NCI-H2196 treated with DMSO at 0.1 percent for 48 hours (cell line): ENCODE data around the gene MAGEB4.
"Not testable (repeated sequence)": the region's sequence is repeated elsewhere in the genome, so short reads cannot be mapped to it uniquely, and the experiment has no call there.

Experiments used
- DNase-seq: peaks from one replicate; lab custom pipeline; 2025; ENCODE audit not compliant: unreplicated experiment; lab: John Stamatoyannopoulos, UW

The MAGEB4 gene, protein sequence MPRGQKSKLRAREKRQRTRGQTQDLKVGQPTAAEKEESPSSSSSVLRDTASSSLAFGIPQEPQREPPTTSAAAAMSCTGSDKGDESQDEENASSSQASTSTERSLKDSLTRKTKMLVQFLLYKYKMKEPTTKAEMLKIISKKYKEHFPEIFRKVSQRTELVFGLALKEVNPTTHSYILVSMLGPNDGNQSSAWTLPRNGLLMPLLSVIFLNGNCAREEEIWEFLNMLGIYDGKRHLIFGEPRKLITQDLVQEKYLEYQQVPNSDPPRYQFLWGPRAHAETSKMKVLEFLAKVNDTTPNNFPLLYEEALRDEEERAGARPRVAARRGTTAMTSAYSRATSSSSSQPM

GRCh38 chrX:30241724-30242415 lies at the start of gene MAGEB4:
MAGEB4 (plus strand) TSS chrX:30242000; CDS start chrX:30242136, 136 bp downstream.
- no peak for DNase-seq

DNA sequence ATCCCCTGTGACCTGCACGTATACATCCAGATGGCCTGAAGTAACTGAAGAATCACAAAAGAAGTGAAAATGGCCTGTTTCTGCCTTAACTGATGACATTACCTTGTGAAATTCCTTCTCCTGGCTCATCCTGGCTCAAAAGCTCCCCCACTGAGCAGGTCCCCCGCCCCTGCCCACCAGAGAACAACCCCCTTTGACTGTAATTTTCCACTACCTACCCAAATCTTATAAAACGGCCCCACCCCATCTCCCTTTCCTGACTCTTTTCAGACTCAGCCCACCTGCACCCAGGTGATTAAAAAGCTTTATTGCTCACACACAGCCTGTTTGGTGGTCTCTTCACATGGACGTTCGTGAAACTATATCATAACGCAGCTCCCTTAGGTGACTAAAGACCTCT lies 47.9 kb upstream of the MAGEB4 start:
- not testable (repeated sequence) for DNase-seq

GRCh38 chrX:30196322-30196721 lies 45.5 kb upstream of the MAGEB4 start:
- no peak for DNase-seq

DNA sequence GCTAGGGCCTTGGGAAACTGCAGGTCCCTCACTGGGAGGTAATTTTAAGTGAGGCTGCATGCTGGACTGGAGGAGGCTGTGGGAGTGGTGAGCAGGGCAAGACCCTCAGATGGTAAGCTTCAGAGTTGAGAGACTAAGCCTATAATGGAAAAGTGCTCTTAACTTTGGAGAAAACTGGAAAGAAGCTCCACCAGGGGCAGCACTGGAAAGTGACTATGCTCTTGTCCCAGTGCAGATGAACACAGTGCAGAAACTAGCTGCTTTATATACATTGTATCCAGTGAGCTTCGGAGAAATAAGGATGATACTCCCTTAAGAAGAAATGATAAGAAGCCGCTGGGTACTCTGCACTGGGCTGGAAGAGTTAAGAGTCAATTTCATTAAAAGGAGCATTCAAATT lies 29.6 kb upstream of the MAGEB4 start:
- DNase-seq: no peak

DNA sequence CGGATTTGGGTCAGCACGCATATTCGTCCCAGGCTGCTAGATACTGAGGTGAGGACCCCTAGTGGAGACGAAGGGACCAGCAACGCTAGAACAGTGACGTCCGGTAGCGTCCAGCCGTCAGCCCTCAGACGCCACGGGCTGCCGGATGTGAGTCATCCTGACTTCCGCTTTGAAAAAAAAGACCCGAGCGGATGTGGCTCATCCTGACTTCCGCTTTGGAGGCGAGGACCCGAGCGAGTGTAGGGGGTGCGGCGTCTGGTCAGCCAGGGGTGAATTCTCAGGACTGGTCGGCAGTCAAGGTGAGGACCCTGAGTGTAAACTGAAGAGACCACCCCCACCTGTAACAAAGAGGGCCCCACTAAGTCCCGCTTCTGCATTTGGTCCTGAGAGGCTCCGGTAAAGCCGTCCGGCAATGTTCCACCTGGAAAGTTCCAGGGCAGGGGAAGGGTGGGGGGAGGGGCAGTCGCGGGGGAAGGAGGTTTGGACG lies 26.4 kb upstream of the MAGEB4 start, which contains the start of gene MAGEB2:
MAGEB2 (plus strand) TSS at position 207 of the 487 bp plus-strand sequence. CDS start 3,018 bp downstream, outside the sequence.
- no peak for DNase-seq

DNA sequence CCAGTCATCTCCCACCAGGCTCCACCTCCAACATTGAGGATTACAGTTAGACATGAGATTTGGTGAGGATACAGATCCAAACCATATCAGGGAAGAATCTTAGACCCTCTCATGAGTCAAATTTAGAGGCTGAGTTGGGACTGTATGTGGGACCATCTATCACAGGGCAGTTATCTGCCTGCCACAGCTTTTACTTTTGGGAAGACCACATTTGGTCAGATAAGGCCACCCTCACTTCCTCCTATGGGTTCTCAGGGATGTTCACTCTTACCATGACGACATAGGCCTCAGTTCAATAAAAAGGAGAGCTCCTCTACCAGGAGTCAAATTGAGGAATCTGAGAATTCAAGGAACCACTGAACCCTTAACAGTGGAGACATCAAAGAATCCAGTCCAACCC lies 24.3 kb upstream of the MAGEB4 start:
- DNase-seq: no peak

GRCh38 chrX:30219372-30219771 lies 22.4 kb upstream of the MAGEB4 start:
- DNase-seq: no peak

DNA sequence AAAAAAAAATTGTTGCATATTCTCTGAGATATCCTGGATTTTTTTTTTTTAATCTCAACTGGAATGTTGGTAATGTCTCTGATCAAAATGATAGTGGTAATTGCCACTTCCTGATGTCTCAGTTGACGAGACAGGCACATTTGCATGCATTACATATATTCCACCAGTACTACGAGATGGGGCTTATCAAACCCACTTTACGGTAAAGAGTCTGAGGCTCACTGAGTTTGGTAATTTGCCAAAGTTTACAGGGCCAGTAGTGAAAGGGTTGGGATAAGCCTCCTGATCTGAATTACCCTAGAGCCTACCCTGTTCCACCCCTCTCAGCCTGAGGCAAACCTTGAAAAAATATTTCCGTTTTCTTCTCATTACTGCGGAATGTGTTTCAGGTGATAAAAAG lies 21.1 kb upstream of the MAGEB4 start:
- DNase-seq: no peak

GRCh38 chrX:30224536-30224935 lies 17.3 kb upstream of the MAGEB4 start:
- no peak for DNase-seq

DNA sequence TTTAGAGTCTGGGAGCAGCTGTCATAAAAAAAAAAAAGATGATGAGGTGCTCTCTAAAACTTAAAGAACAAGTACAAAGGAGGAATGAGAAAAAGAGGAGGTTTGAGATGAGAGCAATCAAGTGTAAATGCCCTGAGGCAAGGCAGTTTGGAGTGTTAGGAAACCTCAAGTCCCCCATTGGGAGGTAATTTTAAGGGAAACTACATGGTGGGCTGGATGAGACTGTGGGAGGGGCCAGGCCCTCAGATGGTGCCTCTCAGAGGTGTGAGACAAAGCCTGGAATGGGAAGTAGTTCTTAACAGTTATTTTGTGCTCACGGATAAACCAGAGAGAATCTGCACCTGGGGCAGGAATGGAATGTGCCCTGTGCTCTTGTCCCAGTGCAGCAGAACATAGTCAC lies 13.3 kb upstream of the MAGEB4 start:
- DNase-seq: no peak

DNA sequence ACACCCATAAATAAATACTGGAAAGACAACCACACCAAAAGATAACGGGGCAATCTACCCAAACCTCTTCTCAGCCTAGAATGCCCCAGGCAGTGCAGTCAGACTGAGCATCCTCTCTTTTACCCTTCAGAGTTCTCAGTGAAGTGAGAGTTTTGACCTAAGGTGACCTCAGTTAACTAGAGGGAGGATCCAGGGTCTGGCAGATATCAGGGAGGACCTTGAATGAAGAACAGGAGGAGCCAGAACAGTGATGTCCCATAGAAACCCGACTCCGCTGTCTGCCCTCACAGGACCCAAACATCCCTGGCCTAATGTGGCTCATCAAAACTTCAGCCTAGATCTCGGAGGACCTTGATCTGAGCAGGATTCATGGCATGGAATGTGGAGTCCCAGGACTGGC lies 11.4 kb upstream of the MAGEB4 start, which contains the start of gene MAGEB3:
MAGEB3 (plus strand) TSS at position 263 of the 400 bp plus-strand sequence. CDS start 5,268 bp downstream, outside the sequence.
- DNase-seq: no peak

GRCh38 chrX:30246769-30247489 lies 5.1 kb downstream of the MAGEB4 start, which contains the start of gene MAGEB1:
MAGEB1 (plus strand) TSS chrX:30247146; CDS start chrX:30250494, 3,348 bp downstream.
- no peak for DNase-seq

DNA sequence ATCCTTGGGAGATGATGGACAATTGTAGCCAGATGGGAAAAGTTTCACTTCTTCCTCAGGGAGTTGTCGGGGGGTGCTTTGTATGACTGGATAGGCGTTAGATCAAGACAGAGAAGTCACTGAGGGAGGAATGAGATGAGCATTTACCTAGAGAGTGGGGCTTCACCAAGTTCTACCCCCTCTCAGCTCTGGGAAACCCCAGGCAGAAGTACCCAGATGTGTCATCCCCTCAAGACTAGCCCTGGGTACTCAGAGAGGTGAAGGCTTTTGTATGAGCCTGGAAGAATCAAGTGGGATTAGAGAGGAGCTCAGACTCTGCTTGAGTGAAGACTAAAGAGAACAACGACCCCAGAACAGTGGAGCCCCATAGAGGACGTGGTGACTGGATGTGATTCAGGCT lies 7.1 kb downstream of the MAGEB4 start:
- no peak for DNase-seq

DNA sequence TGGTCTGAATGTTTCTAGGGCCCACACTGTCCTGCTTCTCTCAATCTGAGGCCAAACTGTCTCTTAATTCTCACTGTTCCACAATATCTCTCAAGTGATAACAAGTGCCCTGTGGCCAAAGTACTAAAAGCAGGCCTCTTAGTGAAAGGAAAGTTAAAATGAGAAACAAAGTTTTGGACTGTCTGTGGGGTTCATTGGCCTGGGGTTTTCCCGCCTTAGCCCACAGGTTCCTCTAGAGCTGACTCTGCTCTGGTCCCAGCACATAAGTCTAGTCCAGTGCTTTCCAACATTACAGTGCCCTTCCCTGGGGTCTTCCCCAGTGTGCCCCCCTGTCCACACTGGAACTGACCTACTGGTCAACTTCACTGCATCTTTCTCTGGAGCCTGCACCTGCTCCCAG lies 11.5 kb downstream of the MAGEB4 start:
- DNase-seq: no peak

GRCh38 chrX:30259927-30260326 lies 18.1 kb downstream of the MAGEB4 start:
- no peak for DNase-seq

DNA sequence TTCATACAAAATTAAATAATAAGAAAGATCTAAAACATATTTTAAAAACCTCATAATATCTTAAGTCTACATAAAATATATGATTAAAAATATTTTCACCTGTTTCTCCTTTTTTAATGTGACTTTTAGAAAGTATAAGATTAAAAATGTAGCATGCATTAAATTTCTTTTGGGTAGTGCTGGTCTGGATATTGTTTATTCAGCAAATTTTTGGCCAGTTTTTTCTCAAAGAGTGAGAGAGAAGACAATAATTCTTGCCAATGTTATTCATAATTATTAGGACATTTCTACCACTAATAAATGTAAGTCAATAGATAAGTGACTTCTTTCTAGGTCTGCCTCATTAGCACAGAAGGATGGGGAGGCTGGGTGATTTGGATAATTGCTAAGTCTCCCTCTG lies 19.2 kb downstream of the MAGEB4 start:
- no peak for DNase-seq

DNA sequence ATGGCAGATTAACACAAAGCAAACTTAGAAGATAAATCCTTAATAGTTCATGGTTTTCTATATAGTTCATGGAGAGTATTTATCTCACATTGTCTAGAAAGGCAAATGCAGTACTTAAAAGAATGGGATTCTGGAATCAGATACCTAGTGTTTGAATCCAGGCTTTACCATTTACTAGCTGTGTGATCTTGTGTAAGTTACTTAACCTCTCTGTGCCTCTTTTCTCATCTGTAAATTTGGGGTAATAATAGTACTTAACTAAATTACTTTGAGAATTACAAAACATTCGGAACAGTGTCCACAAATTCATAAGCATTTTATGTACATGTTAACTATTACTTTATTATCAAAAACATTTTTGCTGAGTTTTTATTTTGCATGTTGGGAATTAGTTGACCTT lies 21.0 kb downstream of the MAGEB4 start:
- DNase-seq: no peak

- no peak for DNase-seq
Observed at GRCh38 chrX:30270639-30271038, 28.8 kb downstream of the MAGEB4 start.

- no peak for DNase-seq
Observed at GRCh38 chrX:30275498-30275897, 33.7 kb downstream of the MAGEB4 start.

DNA sequence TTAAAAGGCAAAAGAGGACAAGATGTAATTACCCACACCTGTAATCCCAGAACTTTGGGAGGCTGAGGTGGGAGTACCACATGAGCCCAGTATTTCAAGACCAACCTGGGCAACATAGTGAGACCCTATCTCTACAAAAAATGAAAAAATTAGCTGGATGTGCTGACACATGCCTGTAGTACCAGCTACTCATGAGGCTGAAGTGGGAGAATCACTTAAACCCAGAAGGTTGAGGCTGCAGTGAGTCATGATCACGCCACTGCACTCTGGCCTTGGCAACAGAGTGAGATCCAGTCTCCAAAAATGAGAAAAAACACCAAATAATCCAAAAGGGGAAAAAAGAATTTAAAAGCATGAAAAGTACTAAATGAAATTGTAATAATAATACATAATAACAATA lies 36.6 kb downstream of the MAGEB4 start:
- DNase-seq: no peak

GRCh38 chrX:30280428-30280827 lies 38.6 kb downstream of the MAGEB4 start:
- no peak for DNase-seq
